Lower leg skin (tissue), 3 donors: Measurements from ENCODE around the gene AKNAD1.

Experiments used
- CTCF ChIP-seq, 3 donors: fragments of 450-650 bp; IDR thresholded peaks; one replicate each; pipeline ENCODE4 v1.5.1; 2016; ENCODE audit warnings: antibody characterized with exemption in 3 of 3, mild to moderate bottlenecking in 3 of 3, moderate library complexity in 2 of 3
- POLR2A ChIP-seq, 2 donors: fragments of 450-650 bp; IDR thresholded peaks; one replicate each; pipeline ENCODE4 v1.6.1; 2016 to 2017; ENCODE audit warnings: antibody characterized with exemption in 2 of 2, mild to moderate bottlenecking in 1 of 2, moderate library complexity in 1 of 2

DNA sequence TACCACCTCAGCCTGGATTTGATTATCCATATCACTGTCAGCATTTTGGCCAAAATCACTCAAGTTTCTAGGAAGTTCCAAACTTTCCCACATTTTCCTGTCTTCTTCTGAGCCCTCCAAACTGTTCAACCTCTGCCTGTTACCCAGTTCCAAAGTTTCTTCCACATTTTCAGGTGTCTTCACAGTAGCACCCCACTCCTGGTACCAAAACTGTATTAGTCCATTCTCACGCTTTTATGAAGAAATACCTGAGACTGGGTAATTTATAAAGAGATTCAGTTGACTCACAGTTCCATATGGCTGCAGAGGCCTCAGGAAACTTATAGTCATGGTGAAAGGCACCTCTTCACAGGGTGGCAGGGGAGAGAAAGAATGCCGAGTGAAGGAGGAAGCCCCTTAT lies 71.0 kb downstream of the AKNAD1 start:
- TF ChIP-seq CTCF (IDR thresholded peaks at IDR 0.05) (no peak), POLR2A (IDR thresholded peaks at IDR 0.05) (no peak)
